ENCODE data around the gene CA6.

CA6 gene

DNA sequence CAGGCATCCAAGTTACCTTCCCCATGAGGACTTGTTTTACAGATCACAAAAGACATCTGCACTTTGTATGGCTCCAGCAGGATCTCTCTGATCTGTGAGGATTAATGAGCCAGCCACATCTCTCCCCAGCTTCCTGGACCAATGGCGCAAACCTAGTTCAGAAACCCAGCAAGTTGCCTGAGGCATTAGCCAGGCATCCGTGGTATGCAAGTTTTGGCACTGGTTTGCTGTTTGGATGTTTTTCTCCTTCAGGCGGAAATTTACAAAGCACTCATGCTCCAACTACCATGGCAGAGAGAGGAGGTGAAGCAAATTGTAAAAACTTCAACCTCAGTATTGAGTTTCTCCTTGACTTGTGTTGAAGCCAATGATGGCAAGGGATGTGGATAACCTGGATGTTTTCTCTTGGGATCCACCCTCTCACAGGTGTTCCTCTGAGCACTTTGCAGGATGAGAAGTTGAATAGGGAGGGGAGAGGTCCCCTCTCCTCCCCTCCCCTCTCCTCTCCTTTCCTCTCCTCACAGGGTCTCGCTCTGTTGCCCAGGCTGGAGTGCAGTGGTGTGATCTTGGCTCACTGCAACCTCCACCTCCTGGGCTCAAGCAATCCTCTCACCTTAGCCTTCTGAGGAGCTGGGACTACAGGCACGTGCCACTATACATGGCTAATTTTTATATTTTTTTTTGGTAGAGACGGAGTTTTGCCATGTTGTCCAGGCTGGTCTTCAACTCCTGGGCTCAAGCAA is 41.6 kb upstream of the CA6 start:
- Mint-ChIP-seq H3K27me3 (ENCODE audit: low read depth, poor library complexity) (no peaks in the 10 kb centered on the region), H3K27ac (no peak overlapping the region), H3K36me3 (ENCODE audit: low read depth) (no peaks in the 10 kb centered on the region), H3K9me3 (no peaks in the 10 kb centered on the region), H3K4me1 (peaks cover 14% of the 10 kb centered on the region), H3K4me3 (no peak overlapping the region)
- no peak for DNase-seq
- TF ChIP-seq, protein P1, sequence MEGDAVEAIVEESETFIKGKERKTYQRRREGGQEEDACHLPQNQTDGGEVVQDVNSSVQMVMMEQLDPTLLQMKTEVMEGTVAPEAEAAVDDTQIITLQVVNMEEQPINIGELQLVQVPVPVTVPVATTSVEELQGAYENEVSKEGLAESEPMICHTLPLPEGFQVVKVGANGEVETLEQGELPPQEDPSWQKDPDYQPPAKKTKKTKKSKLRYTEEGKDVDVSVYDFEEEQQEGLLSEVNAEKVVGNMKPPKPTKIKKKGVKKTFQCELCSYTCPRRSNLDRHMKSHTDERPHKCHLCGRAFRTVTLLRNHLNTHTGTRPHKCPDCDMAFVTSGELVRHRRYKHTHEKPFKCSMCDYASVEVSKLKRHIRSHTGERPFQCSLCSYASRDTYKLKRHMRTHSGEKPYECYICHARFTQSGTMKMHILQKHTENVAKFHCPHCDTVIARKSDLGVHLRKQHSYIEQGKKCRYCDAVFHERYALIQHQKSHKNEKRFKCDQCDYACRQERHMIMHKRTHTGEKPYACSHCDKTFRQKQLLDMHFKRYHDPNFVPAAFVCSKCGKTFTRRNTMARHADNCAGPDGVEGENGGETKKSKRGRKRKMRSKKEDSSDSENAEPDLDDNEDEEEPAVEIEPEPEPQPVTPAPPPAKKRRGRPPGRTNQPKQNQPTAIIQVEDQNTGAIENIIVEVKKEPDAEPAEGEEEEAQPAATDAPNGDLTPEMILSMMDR (IDR thresholded peaks at IDR 0.05) = no peak

DNA sequence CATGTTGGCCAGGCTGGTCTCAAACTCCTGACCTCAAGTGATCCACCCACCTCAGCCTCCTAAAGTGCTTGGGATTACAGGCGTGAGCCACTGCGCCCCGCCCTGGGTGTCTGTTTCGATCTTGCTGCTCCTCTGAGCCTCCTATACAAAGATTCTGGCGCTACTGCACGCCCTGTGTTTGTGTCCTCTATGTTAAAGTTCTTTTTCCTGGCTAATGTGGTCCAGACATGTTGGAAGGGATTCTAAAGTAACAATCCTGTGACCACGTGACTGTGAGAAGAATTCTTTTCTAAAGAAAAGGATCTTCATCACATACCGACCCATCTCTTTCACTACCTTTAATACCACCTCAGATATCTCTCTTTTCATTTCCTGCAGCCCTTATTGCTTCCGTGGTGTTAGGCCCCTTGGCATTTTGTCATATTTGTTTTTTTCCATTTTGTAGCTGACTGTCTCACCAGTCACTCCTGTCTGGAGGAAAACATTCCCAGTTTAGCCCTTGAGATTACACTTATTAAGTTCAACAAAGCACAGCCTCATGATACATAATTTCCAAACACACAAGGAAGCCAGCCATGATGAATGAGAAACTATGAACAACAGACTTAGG is 40.0 kb upstream of the CA6 start:
- Mint-ChIP-seq H3K27me3 (ENCODE audit: low read depth, poor library complexity) (no peaks in the 10 kb centered on the region), H3K9me3 (no peaks in the 10 kb centered on the region), H3K27ac (peak overlapping the region; percentile 58), H3K36me3 (ENCODE audit: low read depth) (peaks cover 7% of the 10 kb centered on the region), H3K4me3 (no peak overlapping the region), H3K4me1 (peaks cover 14% of the 10 kb centered on the region)
- TF ChIP-seq, protein P1 (IDR thresholded peaks at IDR 0.05) = no peak
- no peak for DNase-seq

GRCh38 chr1:8908388-8909151 is 37.1 kb upstream of the CA6 start:
- Mint-ChIP-seq H3K27ac (peak overlapping the region; percentile 29), H3K27me3 (ENCODE audit: low read depth, poor library complexity) (no peaks in the 10 kb centered on the region), H3K9me3 (peaks cover 11% of the 10 kb centered on the region), H3K4me3 (no peak overlapping the region), H3K4me1 (peaks cover 12% of the 10 kb centered on the region), H3K36me3 (ENCODE audit: low read depth) (peaks cover 11% of the 10 kb centered on the region)
- TF ChIP-seq, protein P1 (IDR thresholded peaks at IDR 0.05) = no peak
- no peak for DNase-seq

- no peak for DNase-seq
- Mint-ChIP-seq H3K36me3 (ENCODE audit: low read depth) (peaks cover 11% of the 10 kb centered on the region), H3K27ac (no peak overlapping the region), H3K4me1 (peaks cover 9% of the 10 kb centered on the region), H3K27me3 (ENCODE audit: low read depth, poor library complexity) (peaks cover 4% of the 10 kb centered on the region), H3K9me3 (peaks cover 12% of the 10 kb centered on the region), H3K4me3 (peak overlapping the region; percentile 23)
- TF ChIP-seq, protein P1 (IDR thresholded peaks at IDR 0.05) = no peak
Observed at GRCh38 chr1:8910331-8910730, 35.3 kb upstream of the CA6 start.

GRCh38 chr1:8910914-8911313 is 34.8 kb upstream of the CA6 start:
- H3K36me3 Mint-ChIP-seq (ENCODE audit: low read depth) = peaks cover 11% of the 10 kb centered on the region
- no peak for DNase-seq
- no peak overlapping the region for H3K27ac Mint-ChIP-seq
- H3K9me3 Mint-ChIP-seq = peaks cover 12% of the 10 kb centered on the region
- TF ChIP-seq, protein P1 (IDR thresholded peaks at IDR 0.05) = no peak
- H3K4me3 Mint-ChIP-seq = no peak overlapping the region
- H3K27me3 Mint-ChIP-seq (ENCODE audit: low read depth, poor library complexity) = peaks cover 4% of the 10 kb centered on the region
- H3K4me1 Mint-ChIP-seq = peaks cover 11% of the 10 kb centered on the region

Measured in nephron progenitor cell (in vitro differentiated cells).